Retina (tissue), 1 donor: ENCODE results near the gene CEMIP.

Experiments used
- DNase-seq: peaks from one replicate; pipeline ENCODE4 v3.0.0-alpha.2; 2016

The CEMIP gene

DNA sequence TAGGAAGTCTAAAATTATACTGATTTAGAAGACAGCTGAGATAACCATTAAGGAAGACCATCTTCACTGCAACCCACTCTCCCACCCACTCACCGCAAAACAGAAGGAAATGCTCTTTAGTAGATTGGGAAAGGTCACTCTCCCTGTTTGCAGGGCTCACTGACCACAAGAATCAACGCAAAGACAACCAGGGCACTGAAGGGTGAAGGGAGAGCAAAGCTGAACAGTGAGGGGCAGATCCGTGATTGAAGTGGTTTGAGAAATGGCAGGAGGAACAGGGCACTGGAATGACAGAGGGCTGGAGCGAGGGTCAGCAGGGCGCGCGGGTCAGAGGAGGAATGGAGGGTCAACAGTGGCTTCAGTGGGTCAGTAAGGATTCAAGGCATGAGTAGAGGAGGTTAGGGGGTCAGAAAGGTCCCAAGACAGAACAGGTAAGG, 209.9 kb downstream of the CEMIP start:
- no peak for DNase-seq

DNA sequence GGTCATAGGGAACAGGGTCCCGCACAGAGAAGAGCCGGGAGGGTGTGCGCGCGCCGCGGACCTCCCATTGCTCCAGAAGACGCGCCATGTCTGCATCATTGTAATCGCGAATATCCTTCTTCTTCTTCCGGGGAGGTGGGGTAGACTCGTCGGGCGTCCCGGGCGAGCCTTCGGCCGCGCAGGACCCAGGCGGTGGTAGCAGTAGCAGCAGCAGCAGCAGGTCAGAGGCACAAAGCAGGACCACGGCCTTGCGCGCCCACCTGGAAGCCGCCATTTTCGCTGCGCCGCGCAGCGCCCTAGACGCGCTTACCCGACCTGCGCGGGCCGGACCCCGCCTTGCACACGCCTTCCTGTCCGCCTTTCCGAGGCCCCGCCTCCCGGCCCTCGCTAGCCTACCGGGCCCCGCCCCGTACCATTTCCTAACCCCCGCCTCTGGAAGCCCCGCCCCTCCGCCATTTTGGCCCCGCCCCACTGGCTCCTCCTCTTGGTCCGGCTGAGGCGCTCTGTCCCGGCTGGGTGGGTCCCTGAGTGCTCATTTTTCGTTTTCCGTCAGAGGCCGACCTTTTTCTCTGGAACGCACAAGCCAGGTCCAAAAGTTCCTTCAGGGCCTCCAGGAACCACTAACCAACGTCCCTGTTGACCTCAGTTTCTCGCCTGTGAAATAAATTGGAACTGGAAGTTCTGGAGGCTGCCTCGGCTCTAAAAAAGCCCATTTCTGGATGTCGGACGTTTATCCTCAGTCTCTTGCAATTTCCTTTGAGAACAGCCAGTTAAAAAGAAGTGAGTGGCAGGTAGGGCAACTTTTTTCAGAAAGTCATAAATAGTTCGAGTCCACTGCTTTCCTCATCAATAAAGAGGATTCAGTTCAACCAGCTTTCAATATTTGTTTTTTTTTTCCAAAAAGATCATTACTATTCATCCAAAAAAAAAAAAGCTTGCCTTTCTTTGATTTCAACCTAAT, 210.6 kb downstream of the CEMIP start, which contains the start of gene MESD:
Gene MESD (minus strand): TSS at position 302 of the 961 bp plus-strand sequence. CDS start 28 bp downstream, at position 274.
- peak; percentile 93 for DNase-seq

DNA sequence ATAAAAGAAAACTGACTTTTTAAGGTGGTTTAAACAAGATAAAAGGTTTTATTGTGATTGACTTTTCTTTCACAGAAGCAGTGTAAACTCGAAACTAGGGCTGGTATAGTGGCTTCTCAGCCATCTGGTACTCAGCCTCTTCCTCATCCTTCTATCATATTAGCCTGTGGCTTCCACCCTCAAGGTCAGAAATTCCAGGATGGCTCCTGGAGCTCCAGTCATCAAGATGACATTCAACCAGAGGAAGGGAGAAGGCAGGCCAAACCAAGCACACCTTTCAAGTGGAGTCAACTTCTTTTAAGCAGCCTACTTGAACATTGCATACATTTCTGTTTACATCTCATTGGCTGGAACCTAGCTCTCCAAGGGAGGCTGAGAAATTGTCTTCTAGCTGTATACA, 211.8 kb downstream of the CEMIP start:
- DNase-seq = no peak

DNA sequence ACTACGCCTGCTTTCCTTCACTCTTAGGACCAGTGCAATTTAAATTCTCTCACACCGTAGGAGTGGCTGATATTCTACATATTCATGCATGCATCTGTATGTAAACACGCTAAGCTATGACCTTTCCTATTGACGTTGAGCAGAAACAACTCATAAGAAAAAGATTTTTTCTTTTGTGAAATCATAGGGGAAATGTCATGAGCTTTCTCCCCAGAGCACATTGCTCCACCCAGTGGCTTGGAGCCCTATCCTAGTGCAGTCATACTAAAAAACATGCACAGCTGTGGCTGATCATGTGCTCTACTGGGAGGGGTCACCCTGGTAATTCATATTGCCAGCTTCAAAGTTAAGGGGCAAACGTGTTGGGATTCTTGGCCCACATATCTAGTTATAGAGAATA, 212.3 kb downstream of the CEMIP start:
- no peak for DNase-seq

DNA sequence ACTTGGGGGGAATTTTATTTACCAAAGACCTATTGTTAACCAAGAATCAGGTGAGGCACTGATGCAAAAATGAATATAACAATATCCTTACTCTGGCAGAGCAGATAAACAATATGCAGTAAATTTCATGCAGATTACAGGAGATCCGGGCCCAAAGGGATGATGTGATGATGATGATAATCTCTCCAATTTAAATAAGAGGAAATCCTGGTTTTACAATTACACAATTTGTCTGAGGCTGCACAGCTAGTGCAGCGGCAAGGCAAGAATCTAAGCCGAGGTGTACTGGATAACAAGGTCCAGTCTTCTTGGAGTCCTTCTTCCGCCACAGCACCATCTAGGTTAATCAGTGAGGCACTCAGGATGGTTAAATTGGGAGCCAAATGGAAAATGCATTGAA, 212.8 kb downstream of the CEMIP start:
- DNase-seq = no peak

DNA sequence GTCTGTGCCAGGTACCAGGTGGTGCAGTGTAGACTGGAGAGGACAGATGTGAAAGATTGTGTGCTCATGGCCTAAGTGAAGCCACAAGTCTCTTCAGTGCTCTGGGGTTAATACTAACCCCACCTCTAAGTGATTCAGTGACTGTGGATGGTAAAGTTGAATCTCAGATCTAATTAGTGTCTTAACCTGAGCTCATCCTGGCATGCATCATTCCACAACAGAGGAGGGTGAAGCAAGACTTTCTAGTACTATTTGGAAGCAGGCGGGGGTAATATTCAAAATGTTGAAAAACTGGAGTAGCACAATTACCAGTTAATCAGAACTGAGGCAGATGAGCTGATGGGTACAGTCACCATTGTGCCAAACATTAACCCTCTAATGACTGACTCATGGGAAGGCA, 213.3 kb downstream of the CEMIP start:
- DNase-seq = no peak

DNA sequence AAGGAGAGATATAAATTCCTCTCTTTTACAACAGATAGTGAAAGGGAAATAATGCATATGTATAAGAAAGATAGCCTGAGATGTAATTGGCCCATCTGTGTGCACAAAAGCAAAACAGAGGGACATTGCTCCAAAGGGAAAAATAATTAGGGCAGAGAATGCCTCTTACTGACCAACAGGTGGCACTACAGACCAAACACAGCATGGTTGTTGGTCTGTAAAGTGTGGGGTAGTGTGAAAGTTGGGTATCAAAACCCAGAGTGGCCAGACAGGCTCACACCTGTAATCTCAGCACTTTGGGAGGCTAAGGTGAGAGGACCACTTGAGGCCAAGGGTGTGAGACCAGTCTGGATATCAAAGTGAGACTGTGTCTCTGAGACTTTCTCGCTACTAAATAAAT, 217.1 kb downstream of the CEMIP start:
- DNase-seq = no peak

- DNase-seq = no peak
Measured at GRCh38 chr15:80997692-80998091, 218.5 kb downstream of the CEMIP start.

GRCh38 chr15:80998251-80998650, 219.1 kb downstream of the CEMIP start:
- DNase-seq = no peak

DNA sequence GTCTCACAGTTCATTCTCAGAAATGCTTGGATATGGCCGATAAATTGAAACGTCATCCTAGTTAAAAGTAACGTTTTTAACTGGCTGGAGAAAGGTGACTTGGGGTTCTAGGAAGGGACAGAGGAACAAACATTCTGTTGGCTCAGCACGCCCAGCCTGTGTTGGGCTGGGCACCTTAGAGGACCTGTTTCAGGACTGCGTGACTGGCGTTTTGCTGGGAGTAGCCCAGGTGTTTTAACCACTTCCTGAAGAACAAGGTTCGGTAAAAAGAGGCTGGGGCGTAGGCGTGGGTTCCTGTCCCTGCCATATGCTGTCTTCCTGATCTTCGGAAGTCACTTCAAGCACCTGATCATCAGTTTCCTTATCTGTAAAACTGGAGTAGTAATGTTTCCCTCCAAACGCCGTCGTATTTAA, 220.5 kb downstream of the CEMIP start:
- no peak for DNase-seq

GRCh38 chr15:81000144-81000623, 221.0 kb downstream of the CEMIP start:
- DNase-seq = peak; percentile 90

- peak; percentile 91 for DNase-seq
Measured at GRCh38 chr15:81000624-81001151, 221.5 kb downstream of the CEMIP start, which contains the start of gene TLNRD1. TSS of gene TLNRD1 (plus strand) at chr15:81000923. CDS start at chr15:81002272, 1,349 bp downstream.
